ENCODE results near the gene CAPN8. TPM values are rescaled to one million over a fixed set of nuclear protein-coding genes. Genes with fewer than 3 reads are reported as not detected.

Gene CAPN8
- total RNA-seq, 1 donor = not detected

- no peak for TF ChIP-seq CTCF (IDR thresholded peaks at IDR 0.05; ENCODE audit: extremely low read depth, low read depth, low read length)
- no peak for DNase-seq (ENCODE audit: insufficient read length, low spot score, missing footprints)
- no peaks in the 10 kb centered on the region for H3K27me3 ChIP-seq (ENCODE audit: insufficient read depth, low read length)
- H4K20me1 ChIP-seq (ENCODE audit: insufficient read depth, low read length) = no peaks in the 10 kb centered on the region
- no peak overlapping the region for H3K4me3 ChIP-seq (ENCODE audit: insufficient read depth, low read length)
- no peaks in the 10 kb centered on the region for H3K9me3 ChIP-seq (ENCODE audit: low read depth, low read length)
- no peaks in the 10 kb centered on the region for H3K4me1 ChIP-seq (ENCODE audit: insufficient read depth, low read length)
- no peaks in the 10 kb centered on the region for H3K79me2 ChIP-seq (ENCODE audit: insufficient read depth, low read length)
- no peak overlapping the region for H3K27ac ChIP-seq (ENCODE audit: low read depth, low read length)
- no peaks in the 10 kb centered on the region for H3K36me3 ChIP-seq (ENCODE audit: insufficient read depth, low read length)
- no peak overlapping the region for H2AFZ ChIP-seq (ENCODE audit: low read length)
- H3K4me2 ChIP-seq (ENCODE audit: insufficient read depth, low read length) = no peak overlapping the region
These were observed 107.0 kb downstream of the CAPN8 start for GRCh38 chr1:223558512-223558911.

GRCh38 chr1:223557130-223557475, 108.4 kb downstream of the CAPN8 start:
- TF ChIP-seq CTCF (IDR thresholded peaks at IDR 0.05; ENCODE audit: extremely low read depth, low read depth, low read length) = no peak
- Histone ChIP-seq H3K4me1 (ENCODE audit: insufficient read depth, low read length) (no peaks in the 10 kb centered on the region), H3K4me2 (ENCODE audit: insufficient read depth, low read length) (no peak overlapping the region), H4K20me1 (ENCODE audit: insufficient read depth, low read length) (no peaks in the 10 kb centered on the region), H3K9me3 (ENCODE audit: low read depth, low read length) (no peaks in the 10 kb centered on the region), H3K79me2 (ENCODE audit: insufficient read depth, low read length) (no peaks in the 10 kb centered on the region), H3K27me3 (ENCODE audit: insufficient read depth, low read length) (no peaks in the 10 kb centered on the region), H3K27ac (ENCODE audit: low read depth, low read length) (no peak overlapping the region), H3K4me3 (ENCODE audit: insufficient read depth, low read length) (no peak overlapping the region), H3K36me3 (ENCODE audit: insufficient read depth, low read length) (no peaks in the 10 kb centered on the region), H2AFZ (ENCODE audit: low read length) (no peak overlapping the region)
- no peak for DNase-seq (ENCODE audit: insufficient read length, low spot score, missing footprints)

- no peak overlapping the region for H3K27ac ChIP-seq (ENCODE audit: low read depth, low read length)
- H3K4me3 ChIP-seq (ENCODE audit: insufficient read depth, low read length) = no peak overlapping the region
- no peaks in the 10 kb centered on the region for H3K9me3 ChIP-seq (ENCODE audit: low read depth, low read length)
- no peak overlapping the region for H2AFZ ChIP-seq (ENCODE audit: low read length)
- peak; percentile 79 for DNase-seq (ENCODE audit: insufficient read length, low spot score, missing footprints)
- no peaks in the 10 kb centered on the region for H4K20me1 ChIP-seq (ENCODE audit: insufficient read depth, low read length)
- H3K4me2 ChIP-seq (ENCODE audit: insufficient read depth, low read length) = no peak overlapping the region
- TF ChIP-seq CTCF (IDR thresholded peaks at IDR 0.05; ENCODE audit: extremely low read depth, low read depth, low read length) = peak; percentile 67
- no peaks in the 10 kb centered on the region for H3K4me1 ChIP-seq (ENCODE audit: insufficient read depth, low read length)
- H3K79me2 ChIP-seq (ENCODE audit: insufficient read depth, low read length) = no peaks in the 10 kb centered on the region
- H3K27me3 ChIP-seq (ENCODE audit: insufficient read depth, low read length) = no peaks in the 10 kb centered on the region
- no peaks in the 10 kb centered on the region for H3K36me3 ChIP-seq (ENCODE audit: insufficient read depth, low read length)
These were observed 108.9 kb downstream of the CAPN8 start for GRCh38 chr1:223556414-223557129.

GRCh38 chr1:223553957-223554356, 111.5 kb downstream of the CAPN8 start:
- DNase-seq (ENCODE audit: insufficient read length, low spot score, missing footprints) = no peak
- no peak overlapping the region for H3K4me2 ChIP-seq (ENCODE audit: insufficient read depth, low read length)
- H4K20me1 ChIP-seq (ENCODE audit: insufficient read depth, low read length) = no peaks in the 10 kb centered on the region
- H3K9me3 ChIP-seq (ENCODE audit: low read depth, low read length) = no peaks in the 10 kb centered on the region
- H3K4me1 ChIP-seq (ENCODE audit: insufficient read depth, low read length) = no peaks in the 10 kb centered on the region
- no peaks in the 10 kb centered on the region for H3K36me3 ChIP-seq (ENCODE audit: insufficient read depth, low read length)
- H3K79me2 ChIP-seq (ENCODE audit: insufficient read depth, low read length) = no peaks in the 10 kb centered on the region
- H3K4me3 ChIP-seq (ENCODE audit: insufficient read depth, low read length) = no peak overlapping the region
- TF ChIP-seq CTCF (IDR thresholded peaks at IDR 0.05; ENCODE audit: extremely low read depth, low read depth, low read length) = no peak
- peaks cover 2% of the 10 kb centered on the region for H3K27me3 ChIP-seq (ENCODE audit: insufficient read depth, low read length)
- no peak overlapping the region for H2AFZ ChIP-seq (ENCODE audit: low read length)
- H3K27ac ChIP-seq (ENCODE audit: low read depth, low read length) = no peak overlapping the region

Data from osteoblast (primary cell).